GM10847 (cell line): Measurements from ENCODE around the gene KPNA1.

Source experiments
- POLR2A ChIP-seq: IDR thresholded peaks from 2 replicates; pipeline ENCODE4 v1.6.1; 2011; ENCODE audit not compliant: insufficient read length; ENCODE audit errors: extremely low read depth

KPNA1 gene

DNA sequence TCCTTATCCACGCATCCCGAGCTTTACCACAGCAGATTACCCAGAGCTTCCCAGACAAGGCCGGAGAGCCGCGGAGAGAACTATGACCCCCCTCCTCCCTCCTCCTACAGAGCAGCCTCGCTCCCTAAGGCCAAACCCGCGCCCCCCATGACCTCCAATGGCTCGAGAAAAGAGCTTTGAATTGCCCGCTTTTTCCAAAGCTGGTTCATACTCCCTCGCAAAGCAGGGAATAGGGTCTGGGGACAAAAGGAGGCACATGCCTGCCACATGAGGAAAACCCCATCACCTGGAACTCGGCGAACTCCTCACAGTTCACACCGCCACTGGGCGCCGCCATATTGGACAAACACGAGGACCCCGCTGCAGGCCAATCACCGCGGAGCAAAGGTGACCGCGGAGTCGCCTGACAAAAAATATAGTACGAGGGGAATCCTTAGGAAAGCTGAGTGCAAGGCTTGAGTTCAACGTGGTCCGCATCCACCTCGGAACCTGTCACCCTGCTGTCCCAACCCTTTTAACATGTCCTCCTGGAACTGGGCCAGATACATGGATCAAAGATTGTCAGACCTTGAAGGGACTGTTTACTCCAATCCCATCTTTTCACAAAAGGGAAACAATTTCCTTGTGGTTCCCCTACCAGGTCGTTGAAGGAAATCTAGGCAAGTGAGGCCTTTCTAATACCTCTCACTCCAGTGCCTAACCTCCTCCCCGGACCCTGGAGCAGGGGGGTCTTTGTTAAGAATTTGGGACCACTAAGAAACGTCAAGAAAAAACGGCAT is 131.7 kb downstream of the KPNA1 start, which contains the start of gene MIX23:
MIX23 (minus strand) TSS at position 344 of the 779 bp plus-strand sequence; CDS start at position 337, 7 bp downstream.
- TF ChIP-seq POLR2A = peak; percentile 41

DNA sequence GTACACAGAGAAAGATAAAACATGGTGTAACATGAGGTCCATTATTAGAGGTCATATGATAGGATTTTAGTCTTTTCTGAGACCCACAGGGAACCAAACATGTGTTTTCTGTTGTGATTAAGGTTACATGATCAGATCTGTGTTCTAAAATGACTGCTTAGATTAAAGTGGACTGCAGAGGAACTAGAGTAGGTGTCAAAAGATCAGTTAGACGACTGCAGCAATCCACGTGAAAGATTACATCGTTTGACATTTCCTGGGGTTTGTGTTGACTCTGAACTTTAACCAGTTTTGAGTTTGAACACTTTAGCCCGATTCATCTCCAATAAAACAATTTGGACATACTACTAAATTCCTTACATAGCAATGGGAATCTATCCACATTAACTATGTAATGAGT is 136.8 kb downstream of the KPNA1 start:
- no peak for TF ChIP-seq POLR2A

DNA sequence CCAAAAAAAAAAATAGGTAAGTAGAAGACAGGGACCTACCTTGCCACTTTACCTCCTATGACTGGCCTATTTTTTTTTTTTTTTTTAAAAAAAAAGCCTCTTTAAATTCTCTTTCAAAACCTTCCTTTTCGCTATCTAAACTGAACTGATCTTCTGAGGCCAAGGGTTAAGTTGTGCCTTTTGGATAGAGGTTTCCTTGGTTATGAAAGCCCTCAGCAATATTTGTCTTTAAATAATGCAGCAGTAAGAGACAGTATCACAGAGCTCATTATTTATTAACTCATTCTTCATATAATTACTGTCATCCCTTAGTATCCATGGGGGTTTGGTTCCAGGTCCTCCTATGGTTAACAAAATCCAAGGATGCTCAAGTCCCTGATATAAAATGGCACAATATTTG is 140.7 kb downstream of the KPNA1 start:
- no peak for TF ChIP-seq POLR2A
